Activated CD4-positive, alpha-beta T cell treated with anti-CD3 and anti-CD28 coated beads for 1 hour (primary cell): ENCODE measurements around the gene S100P.
A peak's percentile ranks its signal among the peaks of the same experiment; 100 is the strongest.

Experiments
- DNase-seq: peaks from one replicate; pipeline ENCODE4 v3.0.0-alpha.2; 2020

S100P gene

DNA sequence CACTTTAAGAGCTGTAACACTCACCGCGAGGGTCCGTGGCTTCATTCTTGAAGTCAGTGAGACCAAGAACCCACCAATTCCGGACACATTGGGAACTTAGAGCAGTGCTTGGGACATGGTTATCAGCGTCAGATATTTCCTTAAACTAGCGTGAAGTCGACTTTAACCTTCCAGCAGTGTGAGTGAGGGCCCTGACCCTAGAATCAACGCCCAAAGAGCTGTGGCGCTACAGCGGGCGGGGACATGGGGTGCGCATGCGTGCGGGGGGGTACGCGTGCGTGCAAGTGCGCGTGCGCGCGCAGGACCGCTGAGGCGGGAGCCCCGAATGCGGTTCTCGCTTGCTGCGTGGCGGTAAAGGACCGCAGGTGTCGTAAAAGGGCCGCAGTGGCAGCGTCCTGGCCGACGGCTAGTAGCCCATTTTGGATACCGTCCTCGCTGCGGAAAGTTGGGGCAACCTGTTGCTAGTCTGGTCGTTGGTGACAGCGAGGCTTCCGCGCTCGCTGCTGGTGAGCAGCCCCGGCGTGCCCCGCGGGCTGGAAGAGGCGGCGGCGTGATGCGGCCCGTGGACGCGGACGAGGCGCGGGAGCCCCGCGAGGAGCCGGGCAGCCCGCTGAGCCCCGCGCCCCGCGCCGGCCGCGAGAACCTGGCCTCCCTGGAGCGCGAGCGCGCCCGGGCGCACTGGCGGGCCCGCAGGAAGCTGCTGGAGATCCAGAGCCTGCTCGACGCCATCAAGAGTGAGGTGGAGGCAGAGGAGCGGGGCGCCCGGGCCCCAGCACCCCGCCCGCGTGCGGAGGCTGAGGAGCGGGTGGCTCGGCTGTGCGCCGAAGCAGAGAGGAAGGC lies 19.8 kb upstream of the S100P start:
- DNase-seq, result peak; percentile 92

DNA sequence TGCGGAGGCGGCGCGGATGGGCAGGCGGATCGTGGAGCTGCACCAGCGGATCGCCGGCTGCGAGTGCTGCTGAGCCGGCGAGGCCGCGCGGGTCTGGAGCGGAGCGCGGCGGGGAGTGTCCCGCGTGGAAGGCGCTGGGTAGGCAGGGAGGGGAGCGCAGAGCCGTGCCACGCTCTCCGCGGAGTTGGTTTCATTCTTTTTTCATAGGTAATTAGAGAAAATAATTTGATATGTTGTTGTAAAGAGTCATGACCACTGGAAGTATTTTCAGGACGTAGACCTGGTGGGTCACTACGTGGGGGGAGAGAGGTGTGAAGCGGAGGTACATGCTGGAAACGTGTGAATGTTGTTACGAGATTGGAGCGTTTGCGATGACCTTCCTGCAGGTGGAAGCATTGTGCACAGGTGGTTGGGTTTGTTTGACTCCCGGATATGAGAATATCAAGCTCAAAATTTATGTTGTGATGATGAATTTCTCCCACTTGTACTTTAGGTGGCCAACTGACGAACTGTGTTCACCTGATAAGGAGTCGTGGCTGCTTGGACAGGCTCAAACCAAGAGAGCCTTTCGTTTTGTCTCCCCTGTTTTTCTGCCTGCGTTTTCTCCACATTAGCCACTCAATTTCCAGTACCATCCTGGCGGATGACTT lies 19.1 kb upstream of the S100P start:
- DNase-seq, result peak; percentile 53

DNA sequence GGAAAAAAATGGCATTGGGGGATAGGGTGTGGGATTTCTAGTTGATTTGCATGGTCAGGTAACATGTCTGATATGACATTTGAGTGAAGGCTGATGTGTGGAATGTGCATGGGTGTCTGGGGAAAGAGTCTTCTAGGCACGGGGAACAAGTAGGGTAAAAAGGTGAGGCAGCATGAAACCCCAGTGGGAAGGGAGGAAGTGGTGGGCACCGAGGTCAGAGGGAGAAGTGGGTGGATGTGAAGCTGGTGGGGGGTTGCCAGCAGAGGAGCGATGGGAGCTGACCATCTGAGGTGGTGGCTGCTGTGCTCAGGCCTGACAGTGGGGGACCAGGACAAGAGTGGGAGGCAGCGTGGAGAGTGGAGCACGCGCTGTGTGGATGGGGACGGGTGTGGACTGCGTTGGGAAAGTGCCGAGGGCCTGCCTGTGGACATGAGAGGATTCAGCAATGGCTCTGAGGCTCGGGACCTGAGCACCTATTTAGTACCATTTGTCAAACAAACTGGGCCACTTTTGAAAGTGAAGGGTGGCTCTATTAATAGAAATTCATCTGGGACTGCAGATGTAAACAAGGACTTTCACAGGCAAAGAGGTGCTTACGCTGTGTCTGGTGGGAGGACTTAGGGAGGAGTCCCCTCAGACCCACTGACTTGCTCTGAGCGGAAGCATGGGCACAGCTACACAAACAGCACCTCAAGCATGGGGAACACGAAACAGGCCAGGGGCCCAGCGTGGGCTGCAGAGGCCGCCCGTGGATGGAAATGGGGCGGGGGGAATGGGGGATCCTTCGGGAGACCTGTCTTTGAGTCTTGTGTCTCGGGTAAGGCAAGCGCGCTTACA lies 16.7 kb upstream of the S100P start:
- no peak for DNase-seq

DNA sequence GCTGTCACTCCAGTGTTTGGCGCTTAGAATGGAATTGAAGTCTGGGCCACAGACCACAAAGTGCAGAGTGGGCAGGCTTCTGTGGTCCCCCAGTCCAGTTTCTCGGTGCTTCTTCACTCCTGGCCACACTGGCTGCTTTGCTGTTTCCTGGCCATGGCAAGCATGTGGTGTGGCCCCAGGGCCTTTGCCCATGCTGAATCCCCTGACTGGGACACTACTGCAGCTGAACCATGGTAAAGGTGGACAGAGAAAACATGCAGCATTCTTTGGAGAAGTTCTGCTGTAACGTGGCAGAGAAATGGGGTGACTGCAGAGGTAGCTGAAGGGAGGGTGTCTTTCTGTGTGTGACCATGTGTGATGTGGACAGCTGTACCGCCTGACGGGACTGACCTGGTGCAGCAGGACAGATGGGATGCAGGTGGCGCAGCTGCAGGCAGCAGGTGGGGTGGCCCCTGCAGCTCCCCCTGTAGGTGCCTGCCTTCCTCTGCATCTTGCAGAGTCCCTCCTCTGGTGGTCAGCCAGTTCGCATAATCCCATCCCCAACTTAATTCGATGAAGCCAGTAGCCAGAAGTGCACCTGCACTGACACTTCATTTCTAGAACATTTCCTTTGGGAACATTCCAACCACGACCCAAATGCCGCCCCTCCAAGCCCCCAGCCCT lies 13.2 kb upstream of the S100P start:
- DNase-seq, result no peak

DNA sequence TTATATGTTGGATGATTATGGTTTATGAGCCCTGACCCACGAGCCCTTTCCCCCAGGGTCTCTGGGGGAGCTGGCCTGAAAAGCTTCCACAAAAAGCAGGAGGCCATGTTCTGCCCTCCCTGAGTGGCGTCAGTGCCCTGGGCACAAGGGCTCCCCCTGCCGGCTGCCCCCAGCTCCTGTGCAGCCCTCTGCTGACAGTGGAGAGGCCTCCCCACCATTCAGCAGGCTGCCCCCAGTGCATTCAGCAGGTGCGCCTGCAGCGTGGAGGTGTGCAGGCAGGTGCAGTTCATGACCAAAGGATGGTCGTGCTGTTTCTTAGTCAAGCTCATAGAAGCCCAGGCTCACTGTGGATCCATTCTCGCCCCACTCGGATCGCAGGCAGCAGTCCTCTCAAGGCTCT lies 12.5 kb upstream of the S100P start:
- DNase-seq, result no peak

DNA sequence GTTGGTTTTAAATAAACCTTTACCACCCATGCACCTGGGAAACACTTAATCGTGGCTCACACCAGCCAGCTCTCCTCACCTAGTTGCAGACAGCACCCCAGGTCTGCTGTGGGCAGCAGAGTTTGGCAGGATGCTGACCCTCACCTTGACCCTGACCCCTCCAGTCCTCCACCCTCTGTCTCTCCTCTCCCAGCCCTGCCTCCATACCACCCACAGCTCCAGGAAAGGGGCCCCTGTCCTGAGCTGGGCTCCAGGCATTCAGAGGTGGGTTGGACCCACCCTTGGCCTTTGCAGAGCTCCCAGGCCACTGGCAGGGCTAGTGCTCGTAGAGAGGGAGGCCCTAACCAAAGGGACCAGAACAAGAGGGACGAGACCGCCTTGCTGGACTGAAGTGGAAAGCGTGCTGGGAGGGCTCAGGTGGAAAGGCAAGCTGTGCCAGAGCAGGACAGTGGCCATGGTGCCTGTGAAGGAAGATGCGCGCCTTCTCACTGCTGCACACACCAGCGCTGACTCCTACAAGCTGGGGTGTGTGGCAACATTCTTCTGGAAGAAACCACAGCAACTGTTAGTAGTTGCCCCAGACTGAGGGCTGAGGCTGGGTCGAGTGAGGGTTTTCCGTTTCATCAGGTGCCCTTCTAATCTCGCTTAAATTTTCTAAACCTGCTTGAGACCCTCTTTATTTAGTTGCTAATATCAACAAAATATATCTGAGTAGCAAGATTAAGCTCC lies 10.7 kb upstream of the S100P start:
- no peak for DNase-seq

DNA sequence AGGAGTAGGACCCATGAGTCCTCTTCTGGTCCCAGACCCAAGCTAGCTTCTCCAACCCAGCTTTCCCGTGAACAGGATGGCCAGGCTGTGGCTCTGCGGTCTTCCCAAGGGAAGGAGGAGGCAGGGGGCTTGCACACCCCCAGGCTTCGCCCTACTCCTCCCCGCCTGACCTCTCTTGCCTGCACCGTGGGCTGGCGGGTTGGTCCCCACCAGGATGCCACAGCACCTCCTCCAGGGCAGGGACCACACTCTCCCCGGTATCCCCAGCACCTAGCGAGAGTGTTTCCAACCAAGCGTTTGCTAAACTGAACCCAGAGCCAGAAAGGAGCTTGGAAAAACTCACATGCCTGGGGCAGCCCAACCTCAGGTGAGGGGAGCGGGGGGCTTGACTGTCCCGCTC lies 9.0 kb upstream of the S100P start:
- no peak for DNase-seq

DNA sequence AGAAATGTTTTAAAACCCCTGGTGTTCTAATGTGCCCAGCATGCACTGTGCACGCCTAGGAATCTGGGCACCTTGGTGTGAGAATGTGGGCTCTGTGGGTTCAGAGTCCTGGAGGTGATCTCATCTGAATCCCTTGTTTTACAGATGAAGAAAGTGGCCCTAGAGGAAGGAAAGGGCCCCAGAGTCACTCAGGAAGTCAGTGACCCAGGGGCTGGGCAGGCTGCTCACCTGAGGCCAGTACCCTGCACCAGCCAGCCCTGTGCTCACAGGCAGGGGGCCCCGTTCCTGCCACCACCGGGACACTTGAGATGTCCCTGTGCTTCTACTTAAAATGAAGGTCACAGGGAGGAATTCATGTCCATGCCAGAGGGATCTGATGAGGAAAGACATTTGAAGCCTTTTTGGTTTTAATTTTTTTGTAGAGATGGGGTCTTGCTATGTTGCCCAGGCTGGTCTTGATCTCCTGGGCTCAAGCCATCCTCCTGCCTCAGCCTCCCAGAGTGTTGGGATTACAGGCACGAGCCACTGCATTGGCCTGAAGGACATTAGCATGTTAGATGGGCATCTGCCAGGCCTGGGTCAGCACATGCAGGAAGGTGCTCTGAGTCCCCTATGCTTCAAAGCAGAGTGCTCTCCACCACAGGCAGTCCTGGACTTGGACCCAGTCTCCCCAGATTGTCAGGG lies 7.4 kb upstream of the S100P start:
- DNase-seq, result no peak

DNA sequence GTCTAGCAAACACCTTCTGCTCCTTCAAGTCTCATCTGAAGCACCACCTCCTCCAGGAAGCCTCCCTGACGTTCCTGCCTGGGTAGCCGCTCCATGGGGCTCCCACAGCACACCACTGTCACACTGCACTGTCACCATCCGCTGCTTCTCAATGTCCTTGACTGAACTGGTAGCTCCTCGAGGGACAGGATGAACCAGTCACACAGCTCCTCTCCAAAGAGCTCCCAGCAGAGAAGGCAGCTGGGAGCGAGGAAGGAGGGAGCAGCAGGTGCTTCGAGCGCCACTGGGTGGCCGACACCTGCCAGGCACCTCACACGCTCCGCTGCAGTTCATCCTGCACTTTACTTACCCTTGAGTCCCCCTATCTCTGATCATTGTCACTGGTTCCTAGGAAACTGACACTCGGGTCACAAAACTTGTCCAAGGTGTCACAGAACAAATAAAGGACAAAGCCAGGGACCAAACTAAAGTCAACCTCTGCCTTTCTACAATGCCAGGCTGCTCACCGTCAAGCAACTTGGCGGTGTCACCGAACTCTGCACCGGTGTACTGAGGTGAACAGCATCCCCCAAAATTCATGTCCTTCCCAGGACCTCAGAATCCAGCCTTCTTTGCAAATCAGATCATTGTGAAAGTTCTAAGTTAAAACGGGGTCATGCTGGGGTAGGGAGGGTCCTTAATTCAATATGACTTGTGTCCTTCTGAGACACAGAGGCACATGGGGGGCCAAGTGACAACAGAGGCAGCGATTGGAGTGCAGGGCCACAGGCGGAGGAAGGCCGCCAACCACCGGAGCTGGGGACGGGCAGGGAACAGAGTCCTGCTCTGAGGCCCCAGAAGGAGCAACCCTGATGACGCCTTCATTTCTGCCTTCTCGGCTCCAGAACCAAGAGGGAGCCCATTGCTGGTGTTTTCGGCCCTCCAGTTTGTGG lies 5.5 kb upstream of the S100P start:
- DNase-seq, result no peak

DNA sequence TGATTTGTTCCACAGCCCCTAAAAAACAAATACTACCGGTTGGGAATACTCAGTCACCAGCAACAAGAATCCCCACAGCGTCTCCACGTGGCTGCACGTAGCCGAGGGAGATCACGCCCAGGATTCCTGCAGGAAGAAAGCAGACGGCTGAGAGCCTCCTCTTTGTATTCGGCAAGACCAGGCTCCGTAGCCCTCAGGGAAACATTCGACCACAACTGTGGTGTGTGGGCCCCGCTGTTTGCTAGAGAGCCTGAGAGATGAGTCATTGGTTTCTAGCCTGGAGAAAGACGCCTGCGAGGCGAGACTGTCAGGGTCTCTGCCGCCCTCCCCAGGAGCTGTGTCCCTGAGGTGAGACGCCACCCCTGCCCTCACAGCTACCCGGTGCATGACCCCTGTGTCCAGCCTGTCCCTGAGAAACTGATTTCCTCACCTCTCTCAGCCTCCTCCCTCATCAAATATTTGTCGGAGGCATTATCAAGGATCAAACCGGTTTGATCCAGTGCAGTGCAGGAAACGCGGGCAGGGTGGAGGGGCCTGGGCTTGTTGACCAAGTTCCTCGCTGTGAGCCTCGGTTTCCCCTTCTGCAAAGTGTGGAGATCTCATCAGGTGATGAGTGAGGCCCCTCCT lies 4.7 kb upstream of the S100P start:
- DNase-seq, result peak; percentile 58

DNA sequence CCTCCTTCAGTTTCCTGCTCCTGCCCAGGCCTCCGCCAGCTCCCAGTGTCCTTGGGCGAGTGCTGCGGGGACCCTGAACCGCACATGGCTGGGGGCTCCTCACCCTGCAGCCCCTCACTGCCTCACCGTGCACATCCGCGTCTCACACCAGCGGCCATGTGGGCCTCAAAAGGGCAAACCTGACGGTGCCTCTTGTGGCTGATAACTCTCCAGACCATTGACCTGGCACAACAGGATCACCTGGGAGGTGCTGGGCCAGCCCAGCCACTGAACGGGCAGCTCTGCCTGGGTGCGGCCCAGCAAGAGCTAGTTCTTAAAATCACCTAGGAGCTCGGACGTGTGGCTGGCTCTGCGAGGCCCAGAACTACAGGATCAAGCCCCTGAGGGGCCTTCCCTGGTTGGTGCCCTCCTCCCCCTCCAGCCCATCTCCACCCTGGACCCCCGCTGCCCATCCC lies 4.1 kb upstream of the S100P start:
- no peak for DNase-seq

DNA sequence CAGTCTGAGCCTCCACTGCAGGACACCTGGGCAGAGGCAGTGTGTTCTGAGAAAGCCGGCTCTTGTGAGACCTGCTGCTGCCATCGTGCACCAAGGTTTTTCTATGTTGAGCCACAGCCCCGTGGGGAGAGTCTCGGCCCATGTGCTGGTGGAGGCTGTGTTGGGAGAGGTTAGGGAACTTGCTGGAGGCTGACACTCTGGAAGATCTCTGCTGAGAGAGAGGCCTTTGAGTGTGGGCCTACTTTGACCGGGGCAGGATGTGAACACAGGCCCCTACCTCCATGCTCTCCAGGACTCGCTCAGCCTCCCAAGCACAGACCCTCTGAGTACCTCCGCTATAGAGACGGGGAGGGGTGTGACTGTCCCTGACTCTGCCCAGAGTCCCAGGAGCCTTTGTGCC lies 1.3 kb upstream of the S100P start:
- no peak for DNase-seq

DNA sequence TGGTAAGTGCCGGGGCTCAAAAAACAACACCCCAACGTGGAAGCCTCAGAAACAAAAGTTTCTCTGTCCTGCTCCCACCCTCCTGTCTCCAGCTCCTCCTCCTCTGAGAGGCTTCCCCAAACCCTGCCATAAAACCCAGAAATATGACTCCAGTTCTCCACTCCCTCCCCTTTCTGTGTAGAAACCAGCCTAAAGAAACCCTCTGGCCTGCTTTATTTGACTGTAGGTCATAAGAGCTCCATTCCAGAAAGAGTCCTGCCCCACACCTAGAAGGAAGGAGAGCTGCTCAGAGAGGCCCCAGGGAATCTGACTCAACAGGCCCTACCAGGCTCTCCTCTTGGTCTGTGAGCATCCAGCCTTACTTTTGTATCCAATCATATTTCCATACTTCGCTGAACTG lies 872 bp upstream of the S100P start:
- DNase-seq, result no peak

DNA sequence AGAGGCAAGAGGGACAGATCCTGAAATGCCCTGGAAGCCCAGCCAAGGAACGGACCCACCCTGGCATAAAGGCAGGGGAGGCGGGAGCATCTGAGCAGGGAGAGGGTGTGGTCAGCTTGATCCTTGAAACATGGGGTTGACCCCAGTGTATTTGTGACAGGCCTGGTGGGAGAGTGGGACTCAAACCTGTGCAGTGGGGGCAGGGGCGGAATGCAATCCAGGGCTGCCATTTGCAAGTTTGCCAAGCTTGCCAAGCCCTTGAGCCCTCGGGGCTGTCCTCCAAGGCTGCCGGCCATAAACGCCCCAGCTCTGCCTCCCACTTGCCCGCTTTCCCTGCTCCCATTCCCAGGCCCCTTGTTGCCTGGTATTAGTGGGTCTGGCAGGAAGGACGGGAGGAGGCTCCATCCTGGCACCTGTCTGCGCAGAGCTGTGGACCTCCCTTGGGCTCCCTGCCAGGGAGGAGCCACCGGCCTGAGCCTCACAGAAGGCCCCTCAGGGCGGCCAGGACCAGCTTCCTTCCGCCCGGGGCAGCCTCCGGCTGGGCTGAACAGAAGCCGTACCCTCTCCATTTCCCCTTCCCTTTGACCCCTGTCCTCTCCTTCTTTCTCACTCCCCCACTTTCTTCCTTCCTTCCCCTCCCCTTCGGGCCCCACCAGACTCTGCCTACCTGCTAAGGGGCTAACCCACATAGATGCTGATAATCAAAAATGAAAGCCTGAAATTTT lies 661 bp downstream of the S100P start:
- no peak for DNase-seq

DNA sequence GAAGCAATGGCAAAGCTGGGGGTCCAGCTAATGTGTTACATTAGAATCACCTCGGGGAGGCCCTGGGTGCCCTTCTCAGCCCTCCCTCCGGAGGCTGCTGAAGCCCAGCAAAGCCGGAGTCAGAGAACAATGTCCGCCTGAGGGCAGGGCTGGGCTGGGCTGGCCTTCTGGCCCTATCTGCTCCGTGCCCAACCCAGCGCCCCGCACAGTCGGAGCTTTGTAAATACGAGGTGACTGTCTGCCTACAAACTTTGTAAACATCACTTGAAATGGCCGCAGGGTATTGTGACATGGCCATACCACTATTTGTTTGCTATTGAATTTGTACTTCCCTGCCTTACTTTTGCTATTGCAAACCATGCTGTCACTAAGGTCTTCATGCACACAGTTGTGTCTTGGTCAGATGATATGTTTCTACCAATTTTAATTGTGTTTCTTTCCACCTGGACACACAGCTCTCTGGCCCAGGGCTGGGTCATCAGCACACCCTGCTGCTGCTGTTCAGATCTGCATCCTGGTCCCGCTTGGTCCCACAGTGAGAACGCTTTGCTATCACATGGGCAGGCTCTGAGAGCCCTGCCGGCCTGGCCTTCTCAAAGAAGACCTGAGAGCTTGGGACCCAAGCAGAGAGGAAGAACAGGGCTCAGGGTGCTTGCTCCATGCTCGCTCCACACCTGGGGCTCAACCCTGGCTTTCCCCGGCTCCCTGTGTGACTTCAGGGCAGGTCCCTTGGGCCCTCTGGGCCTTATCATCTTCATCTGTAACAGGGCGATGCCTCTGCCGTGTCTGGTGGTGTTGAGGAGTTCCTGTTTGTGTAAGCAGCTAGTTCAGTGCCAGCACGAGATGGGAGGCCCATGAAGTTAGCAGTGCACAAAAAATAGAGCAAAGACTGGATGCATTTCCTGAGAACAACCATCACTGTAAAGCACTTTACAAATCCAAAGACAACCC lies 2.3 kb downstream of the S100P start:
- DNase-seq, result no peak

DNA sequence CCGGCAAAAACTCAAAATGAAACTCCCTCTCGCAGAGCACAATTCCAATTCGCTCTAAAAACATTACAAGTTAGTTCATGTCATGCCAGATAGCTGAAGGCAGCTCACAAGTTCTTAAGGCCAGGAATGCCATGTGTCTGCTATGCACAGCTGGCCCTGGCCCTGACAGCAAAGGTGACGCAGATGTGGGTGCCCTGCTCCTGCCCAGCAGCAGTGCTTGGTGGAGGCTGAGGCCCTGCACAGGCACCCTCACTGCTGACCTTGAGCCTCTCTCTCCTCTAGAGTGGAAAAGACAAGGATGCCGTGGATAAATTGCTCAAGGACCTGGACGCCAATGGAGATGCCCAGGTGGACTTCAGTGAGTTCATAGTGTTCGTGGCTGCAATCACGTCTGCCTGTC lies 2.9 kb downstream of the S100P start:
- DNase-seq, result no peak

DNA sequence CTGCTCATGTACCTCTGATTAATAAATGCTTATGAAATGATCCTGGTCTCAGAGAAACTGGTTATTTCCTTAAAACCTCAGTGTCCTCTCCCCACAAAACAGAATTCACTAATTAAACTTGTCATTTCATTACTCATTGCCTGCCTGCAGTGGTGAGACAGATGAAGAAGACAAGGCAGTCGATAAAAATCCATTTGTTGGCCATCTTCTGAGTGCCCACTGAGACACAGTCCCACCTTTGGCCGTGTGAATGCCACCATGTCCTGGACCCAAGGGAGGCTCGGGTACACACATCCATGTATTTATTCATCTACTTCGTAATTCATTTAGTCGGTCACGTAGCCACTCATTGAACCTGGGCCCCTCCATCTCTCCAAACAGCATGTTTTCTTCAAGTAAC lies 3.5 kb downstream of the S100P start:
- DNase-seq, result no peak

DNA sequence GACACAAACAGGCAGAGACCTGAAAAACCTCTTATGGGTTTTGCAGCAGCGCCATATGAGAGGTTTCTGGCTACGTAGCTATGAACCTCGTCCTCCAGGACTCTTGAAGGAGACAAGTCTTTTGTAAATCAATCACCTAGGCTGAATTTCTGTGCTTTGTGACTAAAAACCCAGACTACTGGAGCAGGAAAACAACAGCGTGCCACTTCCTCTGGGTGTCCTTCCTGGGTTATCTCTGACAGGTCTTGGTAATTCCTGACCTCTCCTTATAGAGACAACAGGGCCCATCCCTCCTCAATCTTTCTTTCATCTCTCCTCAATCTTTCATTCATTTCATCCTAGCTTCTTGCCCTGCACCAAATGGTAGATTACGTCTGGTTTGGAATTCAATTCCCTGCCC lies 5.7 kb downstream of the S100P start:
- no peak for DNase-seq
